ENCODE results near the gene CNTNAP2.

- TF ChIP-seq POLR2AphosphoS5 (IDR thresholded peaks at IDR 0.05; ENCODE audit: low read depth, low read length) (no peak), POLR2A (IDR thresholded peaks at IDR 0.05; ENCODE audit: low read depth, low read length) (no peak), SPI1 (IDR thresholded peaks at IDR 0.05; ENCODE audit: low read depth, low read length) (no peak), TAF1 (IDR thresholded peaks at IDR 0.05; ENCODE audit: low read depth, low read length) (no peak), PAX5 (IDR thresholded peaks at IDR 0.05; ENCODE audit: insufficient read depth, low read length, severe bottlenecking) (no peak), POU2F2 (IDR thresholded peaks at IDR 0.05; ENCODE audit: low read depth, low read length) (no peak)
Observed at GRCh38 chr7:147311336-147311735, 1194.7 kb downstream of the CNTNAP2 start.
